Large intestine (tissue), 3 donors: ENCODE data around the gene FAM169A. TPM values are rescaled to one million over a fixed set of nuclear protein-coding genes. Genes with fewer than 3 reads are reported as not detected.
"Not testable (repeated sequence)": the region's sequence is repeated elsewhere in the genome, so short reads cannot be mapped to it uniquely, and the experiment has no call there.

Experiments
- DNase-seq, 2 donors: peaks; one replicate each; pipeline versions ENCODE4 v3.0.0 to v3.0.0-alpha.2; 2013
- H3K27ac ChIP-seq: one replicate; pipeline ENCODE4 v1.5.1; 2013; ENCODE audit warnings: low read length
- H3K27me3 ChIP-seq: 2 replicates; pipeline ENCODE4 v1.6.1; 2013; ENCODE audit warnings: low read length; ENCODE audit not compliant: control insufficient read depth, insufficient read depth
- H3K36me3 ChIP-seq: 2 replicates; pipeline ENCODE4 v1.6.1; 2013; ENCODE audit warnings: low read length; ENCODE audit not compliant: control insufficient read depth, insufficient read depth
- H3K4me1 ChIP-seq: one replicate; pipeline ENCODE4 v1.6.1; 2013; ENCODE audit warnings: low read length; ENCODE audit not compliant: control insufficient read depth, insufficient read depth
- H3K4me3 ChIP-seq: one replicate; pipeline ENCODE4 v1.5.1; 2013; ENCODE audit warnings: low read length
- H3K9me3 ChIP-seq: one replicate; pipeline ENCODE4 v1.6.1; 2013; ENCODE audit warnings: mild to moderate bottlenecking, low read depth, low read length, moderate library complexity; ENCODE audit not compliant: control insufficient read depth
- WGBS: methylation state at CpG from one replicate; pipeline ENCODE4 v1.1.5; 2013; ENCODE audit warnings: low lambda C conversion rate; ENCODE audit not compliant: insufficient coverage; 5-methylcytosine and 5-hydroxymethylcytosine counted together
- polyA plus RNA-seq: library from polyadenylated mRNA; unstranded; fragments of 120-200 nt; gene quantifications from one replicate; pipeline ENCODE4 v1.2.1, GENCODE V29; 2013

Gene FAM169A
- polyA plus RNA-seq, 1 donor, result 3.7 TPM

GRCh38 chr5:74801197-74801596 is 65.0 kb downstream of the FAM169A start:
- H3K27me3 ChIP-seq, result no peaks in the 10 kb centered on the region
- H3K4me1 ChIP-seq, result no peaks in the 10 kb centered on the region
- WGBS, result 100% methylated on average over 1 of the region's 3 CpGs
- H3K27ac ChIP-seq, result no peak overlapping the region
- H3K4me3 ChIP-seq, result no peak overlapping the region
- no peaks in the 10 kb centered on the region for H3K36me3 ChIP-seq
- DNase-seq, result no peak
- no peaks in the 10 kb centered on the region for H3K9me3 ChIP-seq

- Histone ChIP-seq H3K9me3 (no peaks in the 10 kb centered on the region), H3K4me3 (no peak overlapping the region), H3K4me1 (no peaks in the 10 kb centered on the region), H3K36me3 (no peaks in the 10 kb centered on the region), H3K27ac (no peak overlapping the region), H3K27me3 (no peaks in the 10 kb centered on the region)
- WGBS, result no CpG with 5 or more reads among the region's 21 CpGs
- DNase-seq, result no peak
These were observed 66.9 kb downstream of the FAM169A start for GRCh38 chr5:74798977-74799911.

- not testable (repeated sequence) for H3K9me3 ChIP-seq, H3K4me1 ChIP-seq, H3K4me3 ChIP-seq, H3K36me3 ChIP-seq, DNase-seq, H3K27ac ChIP-seq, H3K27me3 ChIP-seq
- no CpG with 5 or more reads among the region's 3 CpGs for WGBS
These were observed 74.5 kb downstream of the FAM169A start for GRCh38 chr5:74791669-74792068.

GRCh38 chr5:74787424-74787823 is 78.8 kb downstream of the FAM169A start:
- no peak for DNase-seq
- H3K27ac ChIP-seq, result no peak overlapping the region
- no CpG with 5 or more reads among the region's 6 CpGs for WGBS
- H3K9me3 ChIP-seq, result no peaks in the 10 kb centered on the region
- H3K4me1 ChIP-seq, result no peaks in the 10 kb centered on the region
- no peaks in the 10 kb centered on the region for H3K36me3 ChIP-seq
- H3K27me3 ChIP-seq, result no peaks in the 10 kb centered on the region
- H3K4me3 ChIP-seq, result no peak overlapping the region

GRCh38 chr5:74786851-74787250 is 79.3 kb downstream of the FAM169A start:
- H3K27ac ChIP-seq, result no peak overlapping the region
- H3K4me1 ChIP-seq, result no peaks in the 10 kb centered on the region
- H3K27me3 ChIP-seq, result no peaks in the 10 kb centered on the region
- 100% methylated on average over 3 of the region's 6 CpGs for WGBS
- H3K4me3 ChIP-seq, result no peak overlapping the region
- H3K36me3 ChIP-seq, result no peaks in the 10 kb centered on the region
- no peaks in the 10 kb centered on the region for H3K9me3 ChIP-seq
- no peak for DNase-seq

- no peaks in the 10 kb centered on the region for H3K4me1 ChIP-seq
- no peaks in the 10 kb centered on the region for H3K27me3 ChIP-seq
- H3K4me3 ChIP-seq, result no peak overlapping the region
- 83% methylated on average over 1 of the region's 2 CpGs for WGBS
- no peak overlapping the region for H3K27ac ChIP-seq
- H3K36me3 ChIP-seq, result peaks cover 19% of the 10 kb centered on the region
- no peaks in the 10 kb centered on the region for H3K9me3 ChIP-seq
- no peak for DNase-seq
These were observed 87.6 kb downstream of the FAM169A start for GRCh38 chr5:74778609-74779008.

GRCh38 chr5:74772359-74772758 is 93.8 kb downstream of the FAM169A start:
- H3K36me3 ChIP-seq, result peaks cover 53% of the 10 kb centered on the region
- DNase-seq, result no peak
- no CpG with 5 or more reads among the region's 7 CpGs for WGBS
- no peaks in the 10 kb centered on the region for H3K27me3 ChIP-seq
- no peaks in the 10 kb centered on the region for H3K9me3 ChIP-seq
- no peak overlapping the region for H3K4me3 ChIP-seq
- no peak overlapping the region for H3K27ac ChIP-seq
- H3K4me1 ChIP-seq, result peaks cover 5% of the 10 kb centered on the region

GRCh38 chr5:74767579-74767913 is 98.6 kb downstream of the FAM169A start:
- no peaks in the 10 kb centered on the region for H3K9me3 ChIP-seq
- peaks cover 16% of the 10 kb centered on the region for H3K4me1 ChIP-seq
- H3K4me3 ChIP-seq, result peak overlapping the region; percentile 99
- peaks cover 26% of the 10 kb centered on the region for H3K36me3 ChIP-seq
- peak; percentile 31 to 83 for DNase-seq
- H3K27me3 ChIP-seq, result no peaks in the 10 kb centered on the region
- peak overlapping the region; percentile 76 for H3K27ac ChIP-seq
- 0% methylated on average over 4 of the region's 9 CpGs for WGBS

GRCh38 chr5:74766849-74767578 is 99.2 kb downstream of the FAM169A start, which contains the start of the genes GFM2 and NSA2:
Gene GFM2, minus strand, starts transcription at chr5:74767117. Its CDS starts 3,375 bp downstream, at chr5:74763742.
Gene NSA2, plus strand, starts transcription at chr5:74767249. Its CDS starts 112 bp downstream, at chr5:74767361.
- H3K4me3 ChIP-seq, result peak within 1 kb of the TSS; percentile 99
- WGBS, result no CpG with 5 or more reads among the region's 54 CpGs
- peaks cover 16% of the 10 kb centered on the region for H3K4me1 ChIP-seq
- H3K9me3 ChIP-seq, result no peaks in the 10 kb centered on the region
- peaks cover 22% of the 10 kb centered on the region for H3K36me3 ChIP-seq
- H3K27ac ChIP-seq, result peak within 1 kb of the TSS; percentile 76
- DNase-seq, result peak; percentile 87 to 96
- H3K27me3 ChIP-seq, result no peaks in the 10 kb centered on the region

GRCh38 chr5:74766418-74766848 is 99.8 kb downstream of the FAM169A start:
- peaks cover 21% of the 10 kb centered on the region for H3K36me3 ChIP-seq
- H3K27ac ChIP-seq, result peak overlapping the region; percentile 76
- peak overlapping the region; percentile 99 for H3K4me3 ChIP-seq
- no CpG with 5 or more reads among the region's 10 CpGs for WGBS
- no peaks in the 10 kb centered on the region for H3K27me3 ChIP-seq
- H3K9me3 ChIP-seq, result no peaks in the 10 kb centered on the region
- H3K4me1 ChIP-seq, result peaks cover 16% of the 10 kb centered on the region
- DNase-seq, result peak; percentile 9 to 62
